SK-N-SH treated with all-trans-retinoic acid at 6 μM for 48 hours (cell line): Measurements from ENCODE around the gene ANKRD12.

Experiments used
- ATAC-seq: fragments of 200-7000 bp; cut with Tn5 transposase; 3 replicates; pipeline ENCODE4 v1.9.1; 2020; ENCODE audit warnings: mild to moderate bottlenecking, moderate library complexity
- ARNTL ChIP-seq: fragments of 450-650 bp; formaldehyde crosslinking; IDR thresholded peaks from 2 replicates; pipeline ENCODE4 v1.5.0; 2020; ENCODE audit warnings: low read depth, mild to moderate bottlenecking, moderate library complexity, borderline replicate concordance
- CREB5 ChIP-seq: fragments of 250-450 bp; sonication (Bioruptor Pico); IDR thresholded peaks from 2 replicates; pipeline ENCODE4 v1.5.1; 2020; ENCODE audit warnings: low read depth, mild to moderate bottlenecking, moderate library complexity
- CSDC2 ChIP-seq: fragments of 250-450 bp; sonication (Bioruptor Pico); IDR thresholded peaks from 2 replicates; pipeline ENCODE4 v1.5.0; 2020; ENCODE audit warnings: mild to moderate bottlenecking, moderate library complexity
- CSRNP3 ChIP-seq: fragments of 250-450 bp; sonication (Bioruptor Pico); IDR thresholded peaks from 2 replicates; pipeline ENCODE4 v1.5.1; 2021; ENCODE audit warnings: mild to moderate bottlenecking, moderate library complexity
- ESRRG ChIP-seq: fragments of 250-450 bp; sonication (Bioruptor Pico); IDR thresholded peaks from 2 replicates; pipeline ENCODE4 v1.6.1; 2021; ENCODE audit warnings: mild to moderate bottlenecking
- GLIS3 ChIP-seq: fragments of 250-450 bp; sonication (Bioruptor Pico); IDR thresholded peaks from 2 replicates; pipeline ENCODE4 v1.5.0; 2020; ENCODE audit warnings: mild to moderate bottlenecking, moderate library complexity
- OSR1 ChIP-seq: fragments of 250-450 bp; sonication (Bioruptor Pico); IDR thresholded peaks from 2 replicates; pipeline ENCODE4 v1.8.0; 2022; ENCODE audit warnings: moderate library complexity, mild to moderate bottlenecking, inconsistent platforms
- RARB ChIP-seq: fragments of 250-450 bp; sonication (Bioruptor Pico); IDR thresholded peaks from 2 replicates; pipeline ENCODE4 v1.8.0; 2021; ENCODE audit warnings: mild to moderate bottlenecking, moderate library complexity
- SNAI2 ChIP-seq: fragments of 250-450 bp; sonication (Bioruptor Pico); IDR thresholded peaks from 2 replicates; pipeline ENCODE4 v1.5.0; 2020; ENCODE audit warnings: mild to moderate bottlenecking, moderate library complexity
- TCF4 ChIP-seq: fragments of 250-450 bp; sonication (Bioruptor Pico); IDR thresholded peaks from 2 replicates; pipeline ENCODE4 v1.8.0; 2021; ENCODE audit warnings: mild to moderate bottlenecking, moderate library complexity, borderline replicate concordance
- ZC3H10 ChIP-seq: fragments of 250-450 bp; sonication (Bioruptor Pico); IDR thresholded peaks from 2 replicates; pipeline ENCODE4 v1.5.1; 2021; ENCODE audit warnings: mild to moderate bottlenecking, moderate library complexity
- ZFP3 ChIP-seq: fragments of 250-450 bp; sonication (Bioruptor Pico); IDR thresholded peaks from 2 replicates; pipeline ENCODE4 v1.5.0; 2020; ENCODE audit warnings: mild to moderate bottlenecking, moderate library complexity
- ZFP30 ChIP-seq: fragments of 450-650 bp; formaldehyde crosslinking; IDR thresholded peaks from 2 replicates; pipeline ENCODE4 v1.5.0; 2022; ENCODE audit warnings: mild to moderate bottlenecking, moderate library complexity
- ZNF8 ChIP-seq: fragments of 450-650 bp; formaldehyde crosslinking; IDR thresholded peaks from 2 replicates; pipeline ENCODE4 v1.5.0; 2020; ENCODE audit warnings: mild to moderate bottlenecking, moderate library complexity
- TF ChIP-seq, protein P1 (sequence below): fragments of 250-450 bp; sonication (Bioruptor Pico); IDR thresholded peaks from 2 replicates; pipeline ENCODE4 v1.5.0; 2020; ENCODE audit warnings: mild to moderate bottlenecking, moderate library complexity
- TF ChIP-seq, protein P2 (sequence below): fragments of 250-450 bp; sonication (Bioruptor Pico); IDR thresholded peaks from 2 replicates; pipeline ENCODE4 v1.8.0; 2020; ENCODE audit warnings: mild to moderate bottlenecking, moderate library complexity, borderline replicate concordance
- TF ChIP-seq, protein P3 (sequence below): fragments of 250-450 bp; sonication (Bioruptor Pico); IDR thresholded peaks from 2 replicates; pipeline ENCODE4 v1.8.0; 2021; ENCODE audit warnings: low read depth, mild to moderate bottlenecking, moderate library complexity, borderline replicate concordance

The ANKRD12 gene

GRCh38 chr18:9090578-9090977, 46.0 kb upstream of the ANKRD12 start:
- no peak for TF ChIP-seq TCF4 (CRISPR knock-in tag)
- TF ChIP-seq ZFP30 (CRISPR knock-in tag), result no peak
- no peak for TF ChIP-seq CSRNP3
- no peak for TF ChIP-seq ZFP3 (CRISPR knock-in tag)
- no peak for TF ChIP-seq SNAI2
- TF ChIP-seq GLIS3, result no peak
- ATAC-seq, result no peak

DNA sequence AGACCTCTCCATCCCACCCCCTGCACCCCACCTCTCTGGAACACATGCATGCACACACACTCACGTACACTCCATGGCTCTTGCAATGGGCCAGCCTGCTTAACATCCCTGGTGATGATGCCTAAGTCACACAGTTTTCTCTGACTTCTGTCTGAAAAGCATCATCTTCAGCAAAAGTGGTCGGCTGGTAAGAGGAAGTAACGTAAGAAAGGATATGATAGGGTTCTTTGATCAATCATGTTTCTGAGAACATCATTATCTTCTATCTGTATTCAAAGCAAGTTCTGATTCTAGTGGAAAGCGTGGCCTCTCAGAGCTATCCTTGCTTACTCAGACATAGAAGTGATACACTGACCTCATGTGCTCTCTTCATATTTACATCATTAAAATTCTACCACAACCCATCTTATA, 45.5 kb upstream of the ANKRD12 start:
- no peak for ATAC-seq
- TF ChIP-seq CSRNP3 (no peak), ZNF8 (CRISPR knock-in tag) (no peak), RARB (CRISPR knock-in tag) (no peak), ARNTL (no peak), OSR1 (CRISPR knock-in tag) (no peak), SNAI2 (no peak)
- TF ChIP-seq, protein P1, sequence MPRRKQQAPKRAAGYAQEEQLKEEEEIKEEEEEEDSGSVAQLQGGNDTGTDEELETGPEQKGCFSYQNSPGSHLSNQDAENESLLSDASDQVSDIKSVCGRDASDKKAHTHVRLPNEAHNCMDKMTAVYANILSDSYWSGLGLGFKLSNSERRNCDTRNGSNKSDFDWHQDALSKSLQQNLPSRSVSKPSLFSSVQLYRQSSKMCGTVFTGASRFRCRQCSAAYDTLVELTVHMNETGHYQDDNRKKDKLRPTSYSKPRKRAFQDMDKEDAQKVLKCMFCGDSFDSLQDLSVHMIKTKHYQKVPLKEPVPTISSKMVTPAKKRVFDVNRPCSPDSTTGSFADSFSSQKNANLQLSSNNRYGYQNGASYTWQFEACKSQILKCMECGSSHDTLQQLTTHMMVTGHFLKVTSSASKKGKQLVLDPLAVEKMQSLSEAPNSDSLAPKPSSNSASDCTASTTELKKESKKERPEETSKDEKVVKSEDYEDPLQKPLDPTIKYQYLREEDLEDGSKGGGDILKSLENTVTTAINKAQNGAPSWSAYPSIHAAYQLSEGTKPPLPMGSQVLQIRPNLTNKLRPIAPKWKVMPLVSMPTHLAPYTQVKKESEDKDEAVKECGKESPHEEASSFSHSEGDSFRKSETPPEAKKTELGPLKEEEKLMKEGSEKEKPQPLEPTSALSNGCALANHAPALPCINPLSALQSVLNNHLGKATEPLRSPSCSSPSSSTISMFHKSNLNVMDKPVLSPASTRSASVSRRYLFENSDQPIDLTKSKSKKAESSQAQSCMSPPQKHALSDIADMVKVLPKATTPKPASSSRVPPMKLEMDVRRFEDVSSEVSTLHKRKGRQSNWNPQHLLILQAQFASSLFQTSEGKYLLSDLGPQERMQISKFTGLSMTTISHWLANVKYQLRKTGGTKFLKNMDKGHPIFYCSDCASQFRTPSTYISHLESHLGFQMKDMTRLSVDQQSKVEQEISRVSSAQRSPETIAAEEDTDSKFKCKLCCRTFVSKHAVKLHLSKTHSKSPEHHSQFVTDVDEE (CRISPR knock-in tag), result no peak
- TF ChIP-seq, protein P2, sequence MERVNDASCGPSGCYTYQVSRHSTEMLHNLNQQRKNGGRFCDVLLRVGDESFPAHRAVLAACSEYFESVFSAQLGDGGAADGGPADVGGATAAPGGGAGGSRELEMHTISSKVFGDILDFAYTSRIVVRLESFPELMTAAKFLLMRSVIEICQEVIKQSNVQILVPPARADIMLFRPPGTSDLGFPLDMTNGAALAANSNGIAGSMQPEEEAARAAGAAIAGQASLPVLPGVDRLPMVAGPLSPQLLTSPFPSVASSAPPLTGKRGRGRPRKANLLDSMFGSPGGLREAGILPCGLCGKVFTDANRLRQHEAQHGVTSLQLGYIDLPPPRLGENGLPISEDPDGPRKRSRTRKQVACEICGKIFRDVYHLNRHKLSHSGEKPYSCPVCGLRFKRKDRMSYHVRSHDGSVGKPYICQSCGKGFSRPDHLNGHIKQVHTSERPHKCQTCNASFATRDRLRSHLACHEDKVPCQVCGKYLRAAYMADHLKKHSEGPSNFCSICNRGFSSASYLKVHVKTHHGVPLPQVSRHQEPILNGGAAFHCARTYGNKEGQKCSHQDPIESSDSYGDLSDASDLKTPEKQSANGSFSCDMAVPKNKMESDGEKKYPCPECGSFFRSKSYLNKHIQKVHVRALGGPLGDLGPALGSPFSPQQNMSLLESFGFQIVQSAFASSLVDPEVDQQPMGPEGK (CRISPR knock-in tag), result no peak
- TF ChIP-seq, protein P3, sequence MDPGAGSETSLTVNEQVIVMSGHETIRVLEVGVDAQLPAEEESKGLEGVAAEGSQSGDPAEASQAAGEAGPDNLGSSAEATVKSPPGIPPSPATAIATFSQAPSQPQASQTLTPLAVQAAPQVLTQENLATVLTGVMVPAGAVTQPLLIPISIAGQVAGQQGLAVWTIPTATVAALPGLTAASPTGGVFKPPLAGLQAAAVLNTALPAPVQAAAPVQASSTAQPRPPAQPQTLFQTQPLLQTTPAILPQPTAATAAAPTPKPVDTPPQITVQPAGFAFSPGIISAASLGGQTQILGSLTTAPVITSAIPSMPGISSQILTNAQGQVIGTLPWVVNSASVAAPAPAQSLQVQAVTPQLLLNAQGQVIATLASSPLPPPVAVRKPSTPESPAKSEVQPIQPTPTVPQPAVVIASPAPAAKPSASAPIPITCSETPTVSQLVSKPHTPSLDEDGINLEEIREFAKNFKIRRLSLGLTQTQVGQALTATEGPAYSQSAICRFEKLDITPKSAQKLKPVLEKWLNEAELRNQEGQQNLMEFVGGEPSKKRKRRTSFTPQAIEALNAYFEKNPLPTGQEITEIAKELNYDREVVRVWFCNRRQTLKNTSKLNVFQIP (CRISPR knock-in tag), result no peak

DNA sequence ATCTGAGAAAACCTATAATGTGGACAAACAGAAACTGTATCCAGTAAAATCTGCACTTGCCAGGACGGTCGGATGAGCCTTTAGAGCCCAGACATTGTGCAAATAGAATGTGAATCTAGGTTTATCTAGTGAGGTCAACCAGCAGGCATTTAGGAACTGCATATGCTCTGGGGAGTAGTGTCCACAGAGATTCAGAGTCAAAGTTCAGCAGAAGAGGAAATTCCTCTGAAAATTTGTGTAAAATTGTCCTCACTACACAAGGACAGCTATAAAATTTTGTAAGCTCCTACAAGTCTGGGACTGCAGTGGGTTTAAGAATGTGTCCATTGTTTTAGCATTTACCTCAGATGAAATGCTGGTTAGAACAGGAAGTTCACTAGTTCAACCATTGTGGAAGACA, 43.9 kb upstream of the ANKRD12 start:
- ATAC-seq, result no peak
- TF ChIP-seq CSDC2 (CRISPR knock-in tag) (no peak), ZNF8 (CRISPR knock-in tag) (no peak), SNAI2 (no peak), ZC3H10 (CRISPR knock-in tag) (no peak), CREB5 (CRISPR knock-in tag) (no peak), CSRNP3 (no peak), ESRRG (CRISPR knock-in tag) (no peak), ZFP3 (CRISPR knock-in tag) (no peak), RARB (CRISPR knock-in tag) (no peak), ZFP30 (CRISPR knock-in tag) (no peak), ARNTL (no peak)
- TF ChIP-seq, protein P3 (CRISPR knock-in tag), result no peak
- TF ChIP-seq, protein P1 (CRISPR knock-in tag), result no peak
- TF ChIP-seq, protein P2 (CRISPR knock-in tag), result no peak
